IMR-90 (cell line): ENCODE data around the gene CUTC.

Source experiments
- CEBPB ChIP-seq: IDR thresholded peaks from 2 replicates; pipeline ENCODE4 v1.6.1; 2012; ENCODE audit warnings: low read depth, low read length, improper control_type of control experiment
- CHD1 ChIP-seq: IDR thresholded peaks from 2 replicates; pipeline ENCODE4 v1.6.1; 2012; ENCODE audit warnings: low read depth, low read length, improper control_type of control experiment
- POLR2A ChIP-seq: IDR thresholded peaks from 2 replicates; pipeline ENCODE4 v1.6.1; 2012; ENCODE audit warnings: mild to moderate bottlenecking, low read depth, low read length
- RFX5 ChIP-seq: IDR thresholded peaks from 2 replicates; pipeline ENCODE4 v1.8.0; 2012; ENCODE audit warnings: low read depth, mild to moderate bottlenecking, low read length, moderate library complexity
- TF ChIP-seq, protein P1 (sequence below): conservative IDR thresholded peaks from 2 replicates; pipeline ENCODE4 v1.5.1; 2012; ENCODE audit warnings: mild to moderate bottlenecking, low read depth, low read length, improper control_type of control experiment
- TF ChIP-seq, protein P2 (sequence below): fragments of 150-350 bp; IDR thresholded peaks from 2 replicates; pipeline ENCODE4 v1.6.1; 2016; ENCODE audit warnings: low read depth, mild to moderate bottlenecking, low read length, moderate library complexity, borderline replicate concordance

DNA sequence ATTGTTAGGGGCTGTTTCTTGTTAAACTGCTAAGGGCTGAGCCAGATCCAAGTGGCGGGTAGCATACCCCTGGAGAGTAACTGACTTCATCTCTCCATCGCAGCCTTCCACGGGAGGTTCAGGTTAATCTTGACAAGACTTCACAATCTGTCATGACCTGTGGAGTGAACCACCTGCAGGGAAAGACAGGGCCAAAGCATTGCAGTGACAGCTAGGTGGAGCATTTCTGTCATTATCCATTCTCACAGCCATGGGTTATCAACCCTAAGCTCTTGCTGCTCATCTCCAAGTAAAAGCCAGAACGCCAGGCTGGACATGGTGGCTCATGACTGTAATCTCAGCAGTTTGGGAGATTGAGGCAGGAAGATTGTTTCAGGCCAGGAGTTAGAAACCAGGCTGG lies 67.6 kb downstream of the CUTC start:
- TF ChIP-seq, protein P1, sequence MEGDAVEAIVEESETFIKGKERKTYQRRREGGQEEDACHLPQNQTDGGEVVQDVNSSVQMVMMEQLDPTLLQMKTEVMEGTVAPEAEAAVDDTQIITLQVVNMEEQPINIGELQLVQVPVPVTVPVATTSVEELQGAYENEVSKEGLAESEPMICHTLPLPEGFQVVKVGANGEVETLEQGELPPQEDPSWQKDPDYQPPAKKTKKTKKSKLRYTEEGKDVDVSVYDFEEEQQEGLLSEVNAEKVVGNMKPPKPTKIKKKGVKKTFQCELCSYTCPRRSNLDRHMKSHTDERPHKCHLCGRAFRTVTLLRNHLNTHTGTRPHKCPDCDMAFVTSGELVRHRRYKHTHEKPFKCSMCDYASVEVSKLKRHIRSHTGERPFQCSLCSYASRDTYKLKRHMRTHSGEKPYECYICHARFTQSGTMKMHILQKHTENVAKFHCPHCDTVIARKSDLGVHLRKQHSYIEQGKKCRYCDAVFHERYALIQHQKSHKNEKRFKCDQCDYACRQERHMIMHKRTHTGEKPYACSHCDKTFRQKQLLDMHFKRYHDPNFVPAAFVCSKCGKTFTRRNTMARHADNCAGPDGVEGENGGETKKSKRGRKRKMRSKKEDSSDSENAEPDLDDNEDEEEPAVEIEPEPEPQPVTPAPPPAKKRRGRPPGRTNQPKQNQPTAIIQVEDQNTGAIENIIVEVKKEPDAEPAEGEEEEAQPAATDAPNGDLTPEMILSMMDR: no peak
- TF ChIP-seq POLR2A (no peak), CHD1 (no peak), RFX5 (no peak), CEBPB (no peak)
- TF ChIP-seq, protein P2, sequence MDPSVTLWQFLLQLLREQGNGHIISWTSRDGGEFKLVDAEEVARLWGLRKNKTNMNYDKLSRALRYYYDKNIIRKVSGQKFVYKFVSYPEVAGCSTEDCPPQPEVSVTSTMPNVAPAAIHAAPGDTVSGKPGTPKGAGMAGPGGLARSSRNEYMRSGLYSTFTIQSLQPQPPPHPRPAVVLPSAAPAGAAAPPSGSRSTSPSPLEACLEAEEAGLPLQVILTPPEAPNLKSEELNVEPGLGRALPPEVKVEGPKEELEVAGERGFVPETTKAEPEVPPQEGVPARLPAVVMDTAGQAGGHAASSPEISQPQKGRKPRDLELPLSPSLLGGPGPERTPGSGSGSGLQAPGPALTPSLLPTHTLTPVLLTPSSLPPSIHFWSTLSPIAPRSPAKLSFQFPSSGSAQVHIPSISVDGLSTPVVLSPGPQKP: no peak
